Measurements from ENCODE around the gene BEND6.

DNA sequence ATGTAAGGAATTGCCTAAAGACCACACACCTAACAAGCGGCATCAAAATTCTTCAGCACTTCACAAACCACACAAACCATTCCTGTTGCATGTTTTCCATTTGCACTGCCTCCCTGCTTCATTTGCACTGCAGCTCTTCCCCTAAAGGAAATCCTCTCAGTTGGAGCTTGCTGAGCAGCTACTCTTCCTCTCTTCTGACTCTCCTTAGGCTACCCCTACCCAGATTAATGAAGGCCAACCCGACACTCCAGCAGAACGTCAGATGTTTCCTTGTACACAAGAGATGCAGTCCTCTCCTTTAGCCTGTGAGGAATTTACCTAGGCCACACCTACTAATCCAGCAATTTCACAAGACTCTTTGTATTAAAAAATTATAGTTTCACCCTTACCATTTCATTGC lies 8.1 kb downstream of the BEND6 start:
- TF ChIP-seq FOS (IDR thresholded peaks at IDR 0.05; ENCODE audit: borderline replicate concordance, extremely low read depth, insufficient read length) (no peak), DPF2 (IDR thresholded peaks at IDR 0.05) (no peak), FOXM1 (IDR thresholded peaks at IDR 0.05; ENCODE audit: low read depth, low read length) (no peak), NFIC (IDR thresholded peaks at IDR 0.05; ENCODE audit: low read depth, low read length) (no peak), HDAC2 (IDR thresholded peaks at IDR 0.05) (no peak), TCF3 (IDR thresholded peaks at IDR 0.05; ENCODE audit: borderline replicate concordance, insufficient read depth, low read depth, low read length) (no peak), SRF (IDR thresholded peaks at IDR 0.05; ENCODE audit: low read depth in 2 of 2, low read length in 2 of 2) (no peak)
- TF ChIP-seq, protein P1, sequence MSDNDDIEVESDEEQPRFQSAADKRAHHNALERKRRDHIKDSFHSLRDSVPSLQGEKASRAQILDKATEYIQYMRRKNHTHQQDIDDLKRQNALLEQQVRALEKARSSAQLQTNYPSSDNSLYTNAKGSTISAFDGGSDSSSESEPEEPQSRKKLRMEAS (IDR thresholded peaks at IDR 0.05; ENCODE audit: low read depth, low read length) = no peak
- TF ChIP-seq, protein P2, sequence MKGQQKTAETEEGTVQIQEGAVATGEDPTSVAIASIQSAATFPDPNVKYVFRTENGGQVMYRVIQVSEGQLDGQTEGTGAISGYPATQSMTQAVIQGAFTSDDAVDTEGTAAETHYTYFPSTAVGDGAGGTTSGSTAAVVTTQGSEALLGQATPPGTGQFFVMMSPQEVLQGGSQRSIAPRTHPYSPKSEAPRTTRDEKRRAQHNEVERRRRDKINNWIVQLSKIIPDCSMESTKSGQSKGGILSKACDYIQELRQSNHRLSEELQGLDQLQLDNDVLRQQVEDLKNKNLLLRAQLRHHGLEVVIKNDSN (IDR thresholded peaks at IDR 0.05; ENCODE audit: borderline replicate concordance, extremely low read length, insufficient read depth, low read depth, low read length) = no peak
- TF ChIP-seq, protein P3, sequence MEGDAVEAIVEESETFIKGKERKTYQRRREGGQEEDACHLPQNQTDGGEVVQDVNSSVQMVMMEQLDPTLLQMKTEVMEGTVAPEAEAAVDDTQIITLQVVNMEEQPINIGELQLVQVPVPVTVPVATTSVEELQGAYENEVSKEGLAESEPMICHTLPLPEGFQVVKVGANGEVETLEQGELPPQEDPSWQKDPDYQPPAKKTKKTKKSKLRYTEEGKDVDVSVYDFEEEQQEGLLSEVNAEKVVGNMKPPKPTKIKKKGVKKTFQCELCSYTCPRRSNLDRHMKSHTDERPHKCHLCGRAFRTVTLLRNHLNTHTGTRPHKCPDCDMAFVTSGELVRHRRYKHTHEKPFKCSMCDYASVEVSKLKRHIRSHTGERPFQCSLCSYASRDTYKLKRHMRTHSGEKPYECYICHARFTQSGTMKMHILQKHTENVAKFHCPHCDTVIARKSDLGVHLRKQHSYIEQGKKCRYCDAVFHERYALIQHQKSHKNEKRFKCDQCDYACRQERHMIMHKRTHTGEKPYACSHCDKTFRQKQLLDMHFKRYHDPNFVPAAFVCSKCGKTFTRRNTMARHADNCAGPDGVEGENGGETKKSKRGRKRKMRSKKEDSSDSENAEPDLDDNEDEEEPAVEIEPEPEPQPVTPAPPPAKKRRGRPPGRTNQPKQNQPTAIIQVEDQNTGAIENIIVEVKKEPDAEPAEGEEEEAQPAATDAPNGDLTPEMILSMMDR (IDR thresholded peaks at IDR 0.05 in 2 of 3, conservative IDR thresholded peaks at IDR 0.05 in 1 of 3; ENCODE audit: control insufficient read depth in 2 of 3, extremely low read depth in 1 of 3, insufficient read depth in 1 of 3, low read depth in 3 of 3, low read length in 3 of 3) = no peak
- TF ChIP-seq, protein P4, sequence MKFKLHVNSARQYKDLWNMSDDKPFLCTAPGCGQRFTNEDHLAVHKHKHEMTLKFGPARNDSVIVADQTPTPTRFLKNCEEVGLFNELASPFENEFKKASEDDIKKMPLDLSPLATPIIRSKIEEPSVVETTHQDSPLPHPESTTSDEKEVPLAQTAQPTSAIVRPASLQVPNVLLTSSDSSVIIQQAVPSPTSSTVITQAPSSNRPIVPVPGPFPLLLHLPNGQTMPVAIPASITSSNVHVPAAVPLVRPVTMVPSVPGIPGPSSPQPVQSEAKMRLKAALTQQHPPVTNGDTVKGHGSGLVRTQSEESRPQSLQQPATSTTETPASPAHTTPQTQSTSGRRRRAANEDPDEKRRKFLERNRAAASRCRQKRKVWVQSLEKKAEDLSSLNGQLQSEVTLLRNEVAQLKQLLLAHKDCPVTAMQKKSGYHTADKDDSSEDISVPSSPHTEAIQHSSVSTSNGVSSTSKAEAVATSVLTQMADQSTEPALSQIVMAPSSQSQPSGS (IDR thresholded peaks at IDR 0.05; ENCODE audit: low read length) = no peak
